Endothelial cell of umbilical vein (primary cell): ENCODE results near the gene KASH5. TPM values are rescaled to one million over a fixed set of nuclear protein-coding genes. Genes with fewer than 3 reads are reported as not detected.

Experiments
- BruUV-seq: library from RNA; stranded (reverse); fragments of 400-500 nt; replicated peaks from 2 replicates; lab custom pipeline; 2021; lab: Mats Ljungman, UMichigan
- CTCF ChIA-PET: fragments of 300-600, 350-600 bp; sonication (Branson Sonifier 250); formaldehyde crosslinking; loops from one replicate; lab custom pipeline; 2021; ENCODE audit warnings: antibody characterized with exemption, inconsistent platforms; lab: Charles Lee
- POLR2A ChIA-PET: fragments of 300-600, 350-600 bp; sonication (Branson Sonifier 250); formaldehyde crosslinking; loops from one replicate; lab custom pipeline; 2021; ENCODE audit warnings: antibody characterized with exemption, inconsistent platforms; lab: Charles Lee
- DNase-seq: peaks from one replicate; pipeline ENCODE4 v3.0.0-alpha.2; 2011; ENCODE audit warnings: low read depth, low spot score
- FAIRE-seq: peaks from 2 replicates; lab custom pipeline; 2011; peaks lifted over from hg19 to GRCh38; lab: Jason Lieb, UNC
- H2AFZ ChIP-seq: 2 replicates; pipeline ENCODE4 v1.6.0; 2012; ENCODE audit warnings: low read depth, low read length, control low read depth, inconsistent platforms
- H3K27ac ChIP-seq: 2 replicates; pipeline ENCODE4 v1.5.1; 2011; ENCODE audit warnings: low read depth, mild to moderate bottlenecking, control low read depth, low read length, moderate library complexity; ENCODE audit not compliant: insufficient read depth
- H3K27me3 ChIP-seq, 2 experiments: 2 replicates each; pipeline versions ENCODE4 v1.6.0 to v1.6.1; 2011; ENCODE audit warnings: low read length in 2 of 2, mixed read lengths in 1 of 2; ENCODE audit not compliant: control insufficient read depth in 2 of 2, insufficient read depth in 2 of 2
- H3K36me3 ChIP-seq, 2 experiments: 2 replicates in 1 of 2; 3 replicates in 1 of 2; pipeline ENCODE4 v1.5.1; 2011; ENCODE audit warnings: low read length in 2 of 2, mild to moderate bottlenecking in 1 of 2, moderate library complexity in 1 of 2; ENCODE audit not compliant: control insufficient read depth in 2 of 2, insufficient read depth in 2 of 2; ENCODE audit errors: extremely low read depth in 1 of 2
- H3K4me1 ChIP-seq: 3 replicates; pipeline ENCODE4 v1.5.1; 2011; ENCODE audit warnings: mild to moderate bottlenecking, low read length; ENCODE audit not compliant: control insufficient read depth, insufficient read depth; ENCODE audit errors: extremely low read depth
- H3K4me2 ChIP-seq: 2 replicates; pipeline ENCODE4 v1.6.1; 2011; ENCODE audit warnings: low read length, control low read depth, mixed read lengths; ENCODE audit not compliant: insufficient read depth
- H3K4me3 ChIP-seq, 3 experiments: fragments of 200-600 bp in 1 of 3; sonication (generic), shearing (Covaris generic) in 1 of 3; replicated peaks in 1 of 3; 2 replicates each; pipeline ENCODE4 v1.5.1; 2011 to 2016; ENCODE audit warnings: control low read depth in 3 of 3, low read length in 3 of 3, mild to moderate bottlenecking in 2 of 3, inconsistent platforms in 1 of 3, low read depth in 1 of 3, moderate library complexity in 1 of 3; ENCODE audit not compliant: insufficient read depth in 1 of 3
- H3K79me2 ChIP-seq: 2 replicates; pipeline ENCODE4 v1.6.0; 2012; ENCODE audit warnings: low read length, inconsistent platforms; ENCODE audit not compliant: control insufficient read depth, insufficient read depth
- H3K9ac ChIP-seq: replicated peaks from 2 replicates; pipeline ENCODE3; 2011; ENCODE audit warnings: low read length, control low read depth; ENCODE audit not compliant: insufficient read depth; ENCODE audit errors: extremely low read depth
- H3K9me1 ChIP-seq: replicated peaks from 3 replicates; pipeline ENCODE4 v1.6.0; 2011; ENCODE audit warnings: mild to moderate bottlenecking, low read length; ENCODE audit not compliant: control insufficient read depth, insufficient read depth; ENCODE audit errors: extremely low read depth
- H3K9me3 ChIP-seq: replicated peaks from 2 replicates; pipeline ENCODE4 v1.5.1; 2012; ENCODE audit warnings: low read length, inconsistent platforms; ENCODE audit not compliant: control insufficient read depth, insufficient read depth
- H4K20me1 ChIP-seq: replicated peaks from 2 replicates; pipeline ENCODE3; 2011; ENCODE audit warnings: mild to moderate bottlenecking, low read length; ENCODE audit not compliant: control insufficient read depth, insufficient read depth; ENCODE audit errors: extremely low read depth
- EZH2 ChIP-seq: IDR thresholded peaks from 2 replicates; pipeline ENCODE4 v1.6.1; 2012; ENCODE audit warnings: borderline replicate concordance, low read depth, mild to moderate bottlenecking, moderate library complexity, low read length, inconsistent platforms; ENCODE audit not compliant: severe bottlenecking
- FOS ChIP-seq: IDR thresholded peaks from 2 replicates; pipeline ENCODE4 v1.6.1; 2011; ENCODE audit warnings: mild to moderate bottlenecking, low read length, moderate library complexity, borderline replicate concordance; ENCODE audit not compliant: insufficient read depth
- GATA2 ChIP-seq: IDR thresholded peaks from 2 replicates; pipeline ENCODE4 v1.7.0; 2011; ENCODE audit warnings: low read depth, mild to moderate bottlenecking, moderate library complexity, mixed read lengths, low read length; ENCODE audit not compliant: insufficient read length, insufficient read depth
- JUN ChIP-seq: IDR thresholded peaks from 2 replicates; pipeline ENCODE4 v1.6.1; 2011; ENCODE audit warnings: borderline replicate concordance, low read depth; ENCODE audit not compliant: insufficient read length, insufficient read depth
- MYC ChIP-seq: IDR thresholded peaks from one replicate; pipeline ENCODE4 v1.6.1; 2011; ENCODE audit warnings: mild to moderate bottlenecking, low read depth, low read length
- POLR2A ChIP-seq: IDR thresholded peaks from 2 replicates; pipeline ENCODE4 v1.6.1; 2012; ENCODE audit warnings: low read depth, mild to moderate bottlenecking, control low read depth, low read length
- POLR2AphosphoS5 ChIP-seq: IDR thresholded peaks from 2 replicates; pipeline ENCODE4 v1.6.1; 2012; ENCODE audit warnings: low read depth, mild to moderate bottlenecking, control low read depth, low read length, moderate library complexity; ENCODE audit not compliant: insufficient read depth
- dilution Hi-C: fragments of 300-500 bp; cut with MboI; formaldehyde crosslinking; loops from one replicate; pipeline ENCODE4 v1.15.0; 2019; ENCODE audit warnings: low sequenced_read_pairs; ENCODE audit not compliant: extremely low pct_ligation_motif_present
- intact Hi-C: fragments of 100-400 bp; cut with micrococcal nuclease; formaldehyde crosslinking; loops from one replicate; pipeline ENCODE4 v1.10.0; 2022
- polyA plus RNA-seq, 4 experiments: library from polyadenylated mRNA; depleted of rRNA in 3 of 4; stranded (reverse) in 3 of 4; unstranded in 1 of 4; fragments of >200 nt; gene quantifications; 2 replicates each; pipeline versions ENCODE4 v1.2.1 to v1.2.3, GENCODE V29; 2011 to 2012; ENCODE audit warnings: missing spikeins in 1 of 4
- total RNA-seq: library from RNA; stranded (reverse); gene quantifications from 2 replicates; pipeline ENCODE4 v1.2.3, GENCODE V29; 2021
- TF ChIP-seq, protein P1 (sequence below), 2 donors: IDR thresholded peaks; 1 replicate in 1 of 2; 2 replicates in 1 of 2; pipeline ENCODE4 v1.5.1; 2011; ENCODE audit warnings: low read length in 2 of 2, mild to moderate bottlenecking in 2 of 2, moderate library complexity in 2 of 2, control low read depth in 1 of 2, inconsistent platforms in 1 of 2, low read depth in 1 of 2; ENCODE audit not compliant: insufficient read depth in 1 of 2; ENCODE audit errors: extremely low read depth in 1 of 2
- TF ChIP-seq, protein P2 (sequence below): IDR thresholded peaks from 2 replicates; pipeline ENCODE4 v1.6.1; 2011; ENCODE audit not compliant: insufficient read depth, insufficient read length

Gene KASH5
- total and polyA plus RNA-seq, 2 donors (not counting 3 experiments of a cell fraction or from before 2014, with no cell fraction given): 0.03 TPM; not detected in 1

DNA sequence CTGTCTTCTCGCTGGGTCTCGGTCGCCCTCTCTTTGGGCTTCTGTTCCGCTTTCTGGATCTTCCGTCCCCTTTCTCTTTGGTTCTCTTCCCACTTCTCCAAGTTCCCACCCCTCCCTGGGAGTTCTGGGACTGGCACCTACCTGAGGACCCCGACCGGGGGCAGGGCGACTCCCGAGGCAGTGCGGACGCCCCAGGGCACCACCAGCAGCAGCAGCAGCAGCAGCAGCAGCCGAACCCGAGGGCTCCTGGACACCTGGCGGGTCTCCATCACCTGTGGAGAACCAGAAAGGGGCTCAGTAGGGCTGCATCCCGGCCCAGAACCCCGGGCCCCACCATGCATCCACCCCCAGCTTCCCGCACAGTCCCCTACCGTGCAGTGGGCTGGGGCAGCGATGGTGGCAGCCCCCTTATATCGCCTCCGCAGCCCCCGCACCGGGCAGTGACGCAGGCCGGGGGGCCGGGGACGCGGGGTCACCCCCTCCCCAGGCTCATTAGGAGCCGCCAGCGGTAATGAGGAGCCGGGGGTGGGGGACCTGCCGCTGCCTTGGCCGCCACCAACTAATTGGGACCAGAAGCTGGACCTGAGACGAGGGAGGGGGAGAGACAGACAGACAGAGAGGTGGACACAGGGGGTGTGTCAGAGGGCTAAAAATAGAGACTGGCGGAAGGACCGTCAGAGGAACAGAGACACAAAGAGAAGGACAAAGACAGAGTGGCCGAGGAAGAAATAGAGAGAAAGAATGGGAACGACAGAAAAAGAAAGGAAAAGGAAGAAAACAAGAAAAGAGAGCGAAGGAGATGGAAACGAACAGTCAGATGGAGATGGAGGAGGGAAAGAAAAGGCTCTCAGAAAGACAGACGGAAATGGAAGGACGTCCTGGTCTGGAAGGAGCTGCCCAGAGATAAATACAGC lies 35.3 kb downstream of the KASH5 start, which contains the start of gene PTH2:
TSS of gene PTH2 (minus strand) at position 371 of the 914 bp plus-strand sequence. CDS start at position 269, 102 bp downstream.
- DNase-seq (no peak), FAIRE-seq (peak; percentile 8)
- H3K27me3 ChIP-seq: peaks cover 74 to 90% of the 10 kb centered on the region in 2 experiments
- intact Hi-C loops (no loop called here), dilution Hi-C loops (no loop called here)
- BruUV-seq: no TSS peak
- TF ChIP-seq, protein P1, sequence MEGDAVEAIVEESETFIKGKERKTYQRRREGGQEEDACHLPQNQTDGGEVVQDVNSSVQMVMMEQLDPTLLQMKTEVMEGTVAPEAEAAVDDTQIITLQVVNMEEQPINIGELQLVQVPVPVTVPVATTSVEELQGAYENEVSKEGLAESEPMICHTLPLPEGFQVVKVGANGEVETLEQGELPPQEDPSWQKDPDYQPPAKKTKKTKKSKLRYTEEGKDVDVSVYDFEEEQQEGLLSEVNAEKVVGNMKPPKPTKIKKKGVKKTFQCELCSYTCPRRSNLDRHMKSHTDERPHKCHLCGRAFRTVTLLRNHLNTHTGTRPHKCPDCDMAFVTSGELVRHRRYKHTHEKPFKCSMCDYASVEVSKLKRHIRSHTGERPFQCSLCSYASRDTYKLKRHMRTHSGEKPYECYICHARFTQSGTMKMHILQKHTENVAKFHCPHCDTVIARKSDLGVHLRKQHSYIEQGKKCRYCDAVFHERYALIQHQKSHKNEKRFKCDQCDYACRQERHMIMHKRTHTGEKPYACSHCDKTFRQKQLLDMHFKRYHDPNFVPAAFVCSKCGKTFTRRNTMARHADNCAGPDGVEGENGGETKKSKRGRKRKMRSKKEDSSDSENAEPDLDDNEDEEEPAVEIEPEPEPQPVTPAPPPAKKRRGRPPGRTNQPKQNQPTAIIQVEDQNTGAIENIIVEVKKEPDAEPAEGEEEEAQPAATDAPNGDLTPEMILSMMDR (IDR thresholded peaks at IDR 0.05; ENCODE audit: extremely low read depth in 1 of 2, insufficient read depth in 1 of 2, low read depth in 1 of 2, low read length in 2 of 2): no peak
- peak; percentile 74 for TF ChIP-seq EZH2
- no peaks in the 10 kb centered on the region for H3K9me1 ChIP-seq
- H3K36me3 ChIP-seq: no peaks in the 10 kb centered on the region
- CTCF ChIA-PET: no interaction called here
- H3K79me2 ChIP-seq: no peaks in the 10 kb centered on the region
- no peak within 1 kb of the TSS for H3K4me3 ChIP-seq
- POLR2A ChIA-PET: no interaction called here
- H3K27ac ChIP-seq: no peak within 1 kb of the TSS
- H3K9me3 ChIP-seq: no peaks in the 10 kb centered on the region
- H3K4me2 ChIP-seq: no peak within 1 kb of the TSS
- H2AFZ ChIP-seq: peak within 1 kb of the TSS; percentile 15
- no peaks in the 10 kb centered on the region for H3K4me1 ChIP-seq
- no peak within 1 kb of the TSS for H3K9ac ChIP-seq
- no peaks in the 10 kb centered on the region for H4K20me1 ChIP-seq

DNA sequence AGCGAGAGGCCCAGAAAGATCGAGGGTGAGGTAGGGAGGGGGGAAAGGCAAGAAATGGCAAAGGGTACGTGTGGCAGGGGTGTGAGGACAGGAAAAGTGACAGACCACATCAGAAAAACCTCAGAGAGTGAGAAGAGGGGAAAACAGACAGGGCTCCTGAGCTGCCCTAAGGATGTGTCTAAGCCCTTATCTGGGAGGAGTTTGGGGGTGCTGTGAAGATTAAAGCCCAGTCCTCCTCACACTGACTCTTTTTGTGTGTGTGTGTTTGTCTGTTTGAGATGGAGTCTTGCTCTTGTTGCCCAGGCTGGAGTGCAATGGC lies 35.9 kb downstream of the KASH5 start:
- no peaks in the 10 kb centered on the region for H3K9me1 ChIP-seq
- DNase-seq: no peak
- no peaks in the 10 kb centered on the region for H3K36me3 ChIP-seq
- H2AFZ ChIP-seq: no peak overlapping the region
- POLR2A ChIA-PET: no interaction called here
- H3K4me3 ChIP-seq: no peak overlapping the region
- H3K9ac ChIP-seq: no peak overlapping the region
- H3K4me2 ChIP-seq: no peak overlapping the region
- TF ChIP-seq, protein P2, sequence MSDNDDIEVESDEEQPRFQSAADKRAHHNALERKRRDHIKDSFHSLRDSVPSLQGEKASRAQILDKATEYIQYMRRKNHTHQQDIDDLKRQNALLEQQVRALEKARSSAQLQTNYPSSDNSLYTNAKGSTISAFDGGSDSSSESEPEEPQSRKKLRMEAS: no peak
- TF ChIP-seq FOS (no peak), MYC (no peak), EZH2 (no peak), GATA2 (no peak), POLR2A (no peak), POLR2AphosphoS5 (no peak), JUN (no peak)
- TF ChIP-seq, protein P1 (IDR thresholded peaks at IDR 0.05; ENCODE audit: extremely low read depth in 1 of 2, insufficient read depth in 1 of 2, low read depth in 1 of 2, low read length in 2 of 2): no peak
- CTCF ChIA-PET: no interaction called here
- no peaks in the 10 kb centered on the region for H3K9me3 ChIP-seq
- BruUV-seq: no TSS peak
- no peak overlapping the region for H3K27ac ChIP-seq
- H4K20me1 ChIP-seq: no peaks in the 10 kb centered on the region
- FAIRE-seq: no peak
- peaks cover 76 to 92% of the 10 kb centered on the region in 2 experiments for H3K27me3 ChIP-seq
- H3K79me2 ChIP-seq: no peaks in the 10 kb centered on the region
- H3K4me1 ChIP-seq: no peaks in the 10 kb centered on the region
- dilution Hi-C loops (no loop called here), intact Hi-C loops (no loop called here)
